HepG2 (cell line): ENCODE results near the gene LIMK2. TPM values are rescaled to one million over a fixed set of nuclear protein-coding genes. Genes with fewer than 3 reads are reported as not detected.

Source experiments
- CENPBD1 ChIP-seq: sonication (generic); formaldehyde crosslinking; IDR thresholded peaks from 2 replicates; pipeline ENCODE4 v1.8.0; 2022; ENCODE audit warnings: missing genetic modification reagents, low read depth, mild to moderate bottlenecking, borderline replicate concordance
- CREB3 ChIP-seq: sonication (generic); formaldehyde crosslinking; IDR thresholded peaks from 2 replicates; pipeline ENCODE4 v1.5.0; 2020; ENCODE audit warnings: missing genetic modification reagents
- FOXJ3 ChIP-seq: sonication (generic); formaldehyde crosslinking; IDR thresholded peaks from 2 replicates; pipeline ENCODE4 v1.4.0; 2020; ENCODE audit warnings: missing genetic modification reagents, mild to moderate bottlenecking, borderline replicate concordance
- HCFC1 ChIP-seq: fragments of 150-350 bp; IDR thresholded peaks from 2 replicates; pipeline ENCODE4 v1.6.1; 2014; ENCODE audit warnings: low read depth, low read length
- MIXL1 ChIP-seq: IDR thresholded peaks from 2 replicates; pipeline ENCODE4 v1.6.1; 2016
- NRL ChIP-seq: sonication (generic); formaldehyde crosslinking; IDR thresholded peaks from 2 replicates; pipeline ENCODE4 v1.5.0; 2020; ENCODE audit warnings: missing genetic modification reagents, mild to moderate bottlenecking, moderate library complexity, borderline replicate concordance
- PITX1 ChIP-seq: sonication (generic); formaldehyde crosslinking; IDR thresholded peaks from 2 replicates; pipeline ENCODE4 v1.5.1; 2020; ENCODE audit warnings: mild to moderate bottlenecking, missing genetic modification reagents
- SP5 ChIP-seq: IDR thresholded peaks from 2 replicates; pipeline ENCODE4 v1.6.1; 2016; ENCODE audit warnings: low read depth, borderline replicate concordance
- ZBTB14 ChIP-seq: sonication (generic); formaldehyde crosslinking; IDR thresholded peaks from 2 replicates; pipeline ENCODE4 v1.4.0; 2020; ENCODE audit warnings: missing genetic modification reagents
- ZBTB26 ChIP-seq: IDR thresholded peaks from 2 replicates; pipeline ENCODE4 v1.6.1; 2016; ENCODE audit warnings: missing compliant biosample characterization, missing genetic modification reagents, borderline replicate concordance
- ZBTB3 ChIP-seq: sonication (generic); formaldehyde crosslinking; IDR thresholded peaks from 2 replicates; pipeline ENCODE4 v1.4.0; 2020; ENCODE audit warnings: low read depth, mild to moderate bottlenecking, moderate library complexity, missing genetic modification reagents, borderline replicate concordance
- ZMYM4 ChIP-seq: sonication (generic); formaldehyde crosslinking; IDR thresholded peaks from 2 replicates; pipeline ENCODE4 v1.8.1; 2023; ENCODE audit warnings: mild to moderate bottlenecking, missing genetic modification reagents
- ZNF354B ChIP-seq: sonication (generic); formaldehyde crosslinking; IDR thresholded peaks from 2 replicates; pipeline ENCODE4 v1.8.0; 2022; ENCODE audit warnings: mild to moderate bottlenecking, missing genetic modification reagents
- ZNF496 ChIP-seq: sonication (generic); formaldehyde crosslinking; IDR thresholded peaks from 2 replicates; pipeline ENCODE4 v1.8.1; 2023; ENCODE audit warnings: mild to moderate bottlenecking, moderate library complexity, missing genetic modification reagents; ENCODE audit not compliant: insufficient replicate concordance
- ZNF629 ChIP-seq: sonication (generic); formaldehyde crosslinking; conservative IDR thresholded peaks from 2 replicates; pipeline ENCODE4 v1.5.0; 2020; ENCODE audit warnings: missing genetic modification reagents
- polyA plus RNA-seq, 8 experiments: library from polyadenylated mRNA; depleted of rRNA in 3 of 8; stranded (reverse) in 7 of 8; unstranded in 1 of 8; fragments of >200 nt; fragmentation: Illumina TruSeq in 4 of 8; extraction: Trizol in 4 of 8; gene quantifications; 2 replicates each; pipeline versions ENCODE4 v1.2.1 to v1.2.3, GENCODE V29; 2011 to 2016; ENCODE audit warnings: low read depth in 4 of 8, missing spikeins in 1 of 8, mixed read lengths in 1 of 8; ENCODE audit not compliant: insufficient read depth in 1 of 8
- total RNA-seq, 5 experiments: library from RNA; depleted of rRNA; stranded (reverse); fragments of >200 nt; fragmentation: Illumina TruSeq; extraction: Trizol; gene quantifications; 2 replicates each; pipeline ENCODE4 v1.2.3, GENCODE V29; 2016; ENCODE audit warnings: low read depth in 1 of 5
- TF ChIP-seq, protein P1 (sequence below): sonication (generic); formaldehyde crosslinking; IDR thresholded peaks from 2 replicates; pipeline ENCODE4 v1.8.1; 2022; ENCODE audit warnings: low read depth, mild to moderate bottlenecking, missing genetic modification reagents
- TF ChIP-seq, protein P2 (sequence below): sonication (generic); formaldehyde crosslinking; IDR thresholded peaks from 2 replicates; pipeline ENCODE4 v1.9.0; 2021; ENCODE audit warnings: missing genetic modification reagents, borderline replicate concordance
- TF ChIP-seq, protein P3 (sequence below): IDR thresholded peaks from 2 replicates; pipeline ENCODE4 v1.6.1; 2016; ENCODE audit warnings: missing genetic modification reagents, missing compliant biosample characterization

LIMK2 gene
- total and polyA plus RNA-seq, 2 of the 13 experiments (the other 11 are each of a cell fraction or from before 2014, with no cell fraction given): 20.9 to 29.8 TPM

DNA sequence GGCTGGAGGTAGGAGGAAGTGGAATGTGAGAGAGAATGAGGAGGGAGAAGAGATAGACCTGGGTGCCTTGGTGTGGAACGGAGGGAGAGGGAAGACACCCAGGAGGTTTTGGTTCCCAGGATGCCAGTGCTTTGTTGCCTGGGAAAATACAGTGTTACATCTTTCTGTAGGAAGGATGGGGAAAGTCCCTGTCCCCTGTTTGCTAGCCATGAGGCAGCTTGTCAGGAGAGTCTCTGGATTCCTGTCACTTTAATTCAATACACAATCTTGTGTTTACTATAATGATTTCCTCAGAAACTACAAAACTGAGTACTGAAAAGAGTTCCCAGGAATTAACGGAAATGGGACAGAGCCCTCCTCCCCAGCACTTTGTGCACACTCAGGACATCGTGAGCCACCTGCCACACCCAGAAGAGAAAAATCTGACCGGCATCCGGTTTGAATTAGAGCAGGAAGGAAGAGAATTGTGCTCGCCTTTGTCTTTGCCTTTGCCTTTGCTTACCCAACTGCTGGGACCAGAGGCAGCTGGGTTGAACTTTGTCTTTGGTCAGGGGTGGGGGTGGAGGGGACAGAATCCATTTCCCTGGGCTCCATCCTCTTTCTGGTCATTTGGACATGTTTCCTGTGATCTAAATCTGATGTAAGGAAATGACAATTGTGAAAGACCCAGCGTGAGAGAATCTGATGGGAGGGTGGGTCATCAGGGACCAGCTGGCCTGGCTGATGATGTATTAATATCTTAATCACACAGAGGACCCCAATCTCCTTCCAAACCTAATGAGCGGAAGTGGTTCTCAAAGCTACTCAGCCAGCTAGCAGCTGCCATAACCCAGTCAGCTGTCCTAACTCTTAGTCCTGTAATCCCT, 1.3 kb upstream of the LIMK2 start (continued):
- TF ChIP-seq, protein P1, sequence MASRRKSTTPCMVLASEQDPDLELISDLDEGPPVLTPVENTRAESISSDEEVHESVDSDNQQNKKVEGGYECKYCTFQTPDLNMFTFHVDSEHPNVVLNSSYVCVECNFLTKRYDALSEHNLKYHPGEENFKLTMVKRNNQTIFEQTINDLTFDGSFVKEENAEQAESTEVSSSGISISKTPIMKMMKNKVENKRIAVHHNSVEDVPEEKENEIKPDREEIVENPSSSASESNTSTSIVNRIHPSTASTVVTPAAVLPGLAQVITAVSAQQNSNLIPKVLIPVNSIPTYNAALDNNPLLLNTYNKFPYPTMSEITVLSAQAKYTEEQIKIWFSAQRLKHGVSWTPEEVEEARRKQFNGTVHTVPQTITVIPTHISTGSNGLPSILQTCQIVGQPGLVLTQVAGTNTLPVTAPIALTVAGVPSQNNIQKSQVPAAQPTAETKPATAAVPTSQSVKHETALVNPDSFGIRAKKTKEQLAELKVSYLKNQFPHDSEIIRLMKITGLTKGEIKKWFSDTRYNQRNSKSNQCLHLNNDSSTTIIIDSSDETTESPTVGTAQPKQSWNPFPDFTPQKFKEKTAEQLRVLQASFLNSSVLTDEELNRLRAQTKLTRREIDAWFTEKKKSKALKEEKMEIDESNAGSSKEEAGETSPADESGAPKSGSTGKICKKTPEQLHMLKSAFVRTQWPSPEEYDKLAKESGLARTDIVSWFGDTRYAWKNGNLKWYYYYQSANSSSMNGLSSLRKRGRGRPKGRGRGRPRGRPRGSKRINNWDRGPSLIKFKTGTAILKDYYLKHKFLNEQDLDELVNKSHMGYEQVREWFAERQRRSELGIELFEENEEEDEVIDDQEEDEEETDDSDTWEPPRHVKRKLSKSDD (CRISPR knock-in tag): no peak
- TF ChIP-seq PITX1 (CRISPR knock-in tag) (peak; percentile 85), CENPBD1 (CRISPR knock-in tag) (no peak), SP5 (no peak), ZMYM4 (CRISPR knock-in tag) (peak; percentile 34; the same call in 1 of the 2 replicates), ZBTB14 (CRISPR knock-in tag) (no peak), HCFC1 (no peak), CREB3 (CRISPR knock-in tag) (no peak), NRL (CRISPR knock-in tag) (no peak), ZBTB26 (CRISPR knock-in tag) (no peak), ZNF496 (no peak), ZBTB3 (no peak), MIXL1 (peak; percentile 88), FOXJ3 (peak; percentile 7; the same call in 1 of the 2 replicates), ZNF629 (CRISPR knock-in tag) (no peak), ZNF354B (CRISPR knock-in tag) (no peak)
- TF ChIP-seq, protein P2, sequence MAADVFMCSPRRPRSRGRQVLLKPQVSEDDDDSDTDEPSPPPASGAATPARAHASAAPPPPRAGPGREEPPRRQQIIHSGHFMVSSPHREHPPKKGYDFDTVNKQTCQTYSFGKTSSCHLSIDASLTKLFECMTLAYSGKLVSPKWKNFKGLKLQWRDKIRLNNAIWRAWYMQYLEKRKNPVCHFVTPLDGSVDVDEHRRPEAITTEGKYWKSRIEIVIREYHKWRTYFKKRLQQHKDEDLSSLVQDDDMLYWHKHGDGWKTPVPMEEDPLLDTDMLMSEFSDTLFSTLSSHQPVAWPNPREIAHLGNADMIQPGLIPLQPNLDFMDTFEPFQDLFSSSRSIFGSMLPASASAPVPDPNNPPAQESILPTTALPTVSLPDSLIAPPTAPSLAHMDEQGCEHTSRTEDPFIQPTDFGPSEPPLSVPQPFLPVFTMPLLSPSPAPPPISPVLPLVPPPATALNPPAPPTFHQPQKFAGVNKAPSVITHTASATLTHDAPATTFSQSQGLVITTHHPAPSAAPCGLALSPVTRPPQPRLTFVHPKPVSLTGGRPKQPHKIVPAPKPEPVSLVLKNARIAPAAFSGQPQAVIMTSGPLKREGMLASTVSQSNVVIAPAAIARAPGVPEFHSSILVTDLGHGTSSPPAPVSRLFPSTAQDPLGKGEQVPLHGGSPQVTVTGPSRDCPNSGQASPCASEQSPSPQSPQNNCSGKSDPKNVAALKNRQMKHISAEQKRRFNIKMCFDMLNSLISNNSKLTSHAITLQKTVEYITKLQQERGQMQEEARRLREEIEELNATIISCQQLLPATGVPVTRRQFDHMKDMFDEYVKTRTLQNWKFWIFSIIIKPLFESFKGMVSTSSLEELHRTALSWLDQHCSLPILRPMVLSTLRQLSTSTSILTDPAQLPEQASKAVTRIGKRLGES (CRISPR knock-in tag): no peak
- TF ChIP-seq, protein P3, sequence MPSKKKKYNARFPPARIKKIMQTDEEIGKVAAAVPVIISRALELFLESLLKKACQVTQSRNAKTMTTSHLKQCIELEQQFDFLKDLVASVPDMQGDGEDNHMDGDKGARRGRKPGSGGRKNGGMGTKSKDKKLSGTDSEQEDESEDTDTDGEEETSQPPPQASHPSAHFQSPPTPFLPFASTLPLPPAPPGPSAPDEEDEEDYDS (CRISPR knock-in tag): no peak; the same call in 1 of the 2 replicates
